Heart left ventricle (tissue), 16 donors: Measurements from ENCODE around the gene P3H1. TPM values are rescaled to one million over a fixed set of nuclear protein-coding genes. Genes with fewer than 3 reads are reported as not detected.

Experiments
- ATAC-seq, 4 donors: fragments of 200-7000 bp; cut with Tn5 transposase; one replicate each; pipeline ENCODE4 v1.9.1; 2020 to 2022; ENCODE audit warnings: moderate library complexity in 4 of 4, mild to moderate bottlenecking in 3 of 4, moderate number of reproducible peaks in 1 of 4
- DNase-seq, 5 donors: peaks; one replicate each; pipeline ENCODE4 v3.0.0-alpha.2; 2020
- H3K27ac ChIP-seq, 12 donors: fragments of 200-600 bp; sonication (generic) in 4 of 12; one replicate each; pipeline versions ENCODE4 v1.5.0 to v1.8.0; 2016 to 2022; ENCODE audit warnings: mild to moderate bottlenecking in 2 of 12
- H3K27me3 ChIP-seq, 9 donors: fragments of 200-600 bp; sonication (generic) in 2 of 9; one replicate each; pipeline versions ENCODE4 v1.5.1 to v1.8.0; 2016 to 2022; ENCODE audit warnings: mild to moderate bottlenecking in 3 of 9
- H3K36me3 ChIP-seq, 9 donors: fragments of 200-600 bp; sonication (generic) in 2 of 9; one replicate each; pipeline versions ENCODE4 v1.5.0 to v1.8.0; 2018 to 2022; ENCODE audit warnings: mild to moderate bottlenecking in 2 of 9
- H3K4me1 ChIP-seq, 12 donors: fragments of 200-600 bp; sonication (generic) in 4 of 12; one replicate each; pipeline versions ENCODE4 v1.5.0 to v1.8.0; 2016 to 2022; ENCODE audit warnings: mild to moderate bottlenecking in 3 of 12
- H3K4me3 ChIP-seq, 12 donors: fragments of 200-600 bp; sonication (generic) in 4 of 12; one replicate each; pipeline versions ENCODE4 v1.5.0 to v1.8.0; 2017 to 2022; ENCODE audit warnings: mild to moderate bottlenecking in 9 of 12, moderate library complexity in 4 of 12
- H3K9me3 ChIP-seq, 12 donors: fragments of 200-600 bp; sonication (generic) in 4 of 12; one replicate each; pipeline versions ENCODE4 v1.5.0 to v1.8.0; 2016 to 2022; ENCODE audit warnings: mild to moderate bottlenecking in 1 of 12
- CTCF ChIP-seq, 12 donors: fragments of 200-600 bp; sonication (generic) in 4 of 12; IDR thresholded peaks; one replicate each; pipeline versions ENCODE4 v1.5.0 to v1.8.0; 2018 to 2022; ENCODE audit warnings: antibody characterized with exemption in 12 of 12, mild to moderate bottlenecking in 5 of 12
- POLR2A ChIP-seq, 2 donors: fragments of 450-650 bp; IDR thresholded peaks; one replicate each; pipeline ENCODE4 v1.6.1; 2017; ENCODE audit warnings: antibody characterized with exemption in 2 of 2, mild to moderate bottlenecking in 2 of 2, moderate library complexity in 2 of 2
- WGBS, 4 donors: extraction: QIAGEN DNeasy Blood & Tissue Kit in 2 of 4; methylation state at CpG; one replicate each; pipeline versions ENCODE4 v1.1.5 to v1.1.7; 2013 to 2018; 5-methylcytosine and 5-hydroxymethylcytosine counted together
- intact Hi-C, 10 donors: fragments of 100-400 bp; cut with DNase I; formaldehyde crosslinking; loops; one replicate each; pipeline versions ENCODE4 v1.11.1 to v1.14.2; 2022
- polyA plus RNA-seq, 2 donors: library from polyadenylated mRNA; stranded (reverse); fragments of 200-250 nt; gene quantifications; one replicate each; pipeline ENCODE4 v1.2.3, GENCODE V29; 2013
- total RNA-seq, 9 donors: library from RNA; depleted of rRNA in 2 of 9; stranded (reverse); fragments of >200 nt in 2 of 9; fragmentation: NEBNext Ultra II Directional in 3 of 9; extraction: Animal tissue kit (Norgen Biotek cat#: 25700) in 3 of 9; gene quantifications; one replicate each; pipeline versions ENCODE4 v1.1.0 to v1.2.4, GENCODE V29; 2016 to 2023
- donor health status: ischemic (EF 13 %, LVEDD 7.1; RV severe dilation, severe dysfunction).
- donor health status: healthy with polysubstance abuse.
- donor health status: DM: no; HTN: yes; CAD: no.
- donor health status: DM: no; HTN: no; CAD: no.
- donor health status: ischemic (EF 25% LVEDD 6.9; RV normal size, moderate dysfunction).
- donor health status: ischemic (EF 25% LVEDD 5.7; RV mildly dilated, moderate dysfunction).
- donor health status: healthy.
- donor health status: DM: yes; HTN: yes; CAD: no.
- donor health status: ischemic (EF 35%, LVEDD 5.7; RV mildly dilated, moderate dysfunction).
- donor health status: nonischemic (EF 11% LVEDD 7.7; RV severe dilation, severe dysfunction).
- donor health status: DM: yes; HTN: yes; CAD: no.
- donor health status: PGD.
- donor health status: ischemic (EF 29% LVEDD 5.4; RV normal size, mild dysfunction).
- donor health status: nonischemic (EF 23%, LVEDD 6.1; RV moderate dilation, normal function).

P3H1 gene
- total and polyA plus RNA-seq, 11 donors, result 6.9 to 27.9 (median 10.7) TPM

- peak in 2 of 4 donors; percentile 45 to 51 for ATAC-seq
Observed at GRCh38 chr1:42786097-42786496, 19.3 kb upstream of the P3H1 start.

GRCh38 chr1:42784946-42785693, 18.3 kb upstream of the P3H1 start, which contains the start of gene TMEM269:
TMEM269 (plus strand) TSS chr1:42784991; CDS start chr1:42789894, 4,903 bp downstream.
- peak in 3 of 5 donors; percentile 40 to 66 (median 51) for DNase-seq
- no peaks in the 10 kb centered on the region for H3K9me3 ChIP-seq
- peaks cover 0 to 28% (median 18%) of the 10 kb centered on the region in 9 donors for H3K36me3 ChIP-seq
- TF ChIP-seq CTCF (IDR thresholded peaks at IDR 0.05) (no peak), POLR2A (IDR thresholded peaks at IDR 0.05) (no peak)
- H3K4me3 ChIP-seq, result peak within 1 kb of the TSS in 11 of 12 donors; percentile 19 to 59 (median 50)
- ATAC-seq, result peak; percentile 17 to 47 (median 42)
- H3K27me3 ChIP-seq, result no peaks in the 10 kb centered on the region
- H3K4me1 ChIP-seq, result peaks cover 0 to 19% (median 8%) of the 10 kb centered on the region in 12 donors
- intact Hi-C loops, result loop anchor here in 1 of 10 donors (10.0 kb wide), 1 partner anchor 120 kb away; no protein-coding TSS in a partner anchor
- 10 to 16% (median 13%) methylated on average over 32 to 54 of the region's 54 CpGs for WGBS, 4 donors
- H3K27ac ChIP-seq, result no peak within 1 kb of the TSS

More at GRCh38 chr1:42786097-42786496, 19.3 kb upstream of the P3H1 start:
- intact Hi-C loops, result loop anchor here in 1 of 10 donors (10.0 kb wide), 1 partner anchor 119 kb away; no protein-coding TSS in a partner anchor
- Histone ChIP-seq H3K27me3 (no peaks in the 10 kb centered on the region), H3K4me1 (peaks cover 0 to 19% (median 8%) of the 10 kb centered on the region in 12 donors), H3K27ac (no peak overlapping the region), H3K36me3 (peaks cover 0 to 20% (median 10%) of the 10 kb centered on the region in 9 donors), H3K4me3 (no peak overlapping the region), H3K9me3 (no peaks in the 10 kb centered on the region)
- WGBS, 4 donors, result 61 to 79% (median 73%) methylated on average over 5 of the region's 5 CpGs
- TF ChIP-seq POLR2A (IDR thresholded peaks at IDR 0.05), result no peak
- no peak for TF ChIP-seq CTCF (IDR thresholded peaks at IDR 0.05)
- DNase-seq, result no peak

DNA sequence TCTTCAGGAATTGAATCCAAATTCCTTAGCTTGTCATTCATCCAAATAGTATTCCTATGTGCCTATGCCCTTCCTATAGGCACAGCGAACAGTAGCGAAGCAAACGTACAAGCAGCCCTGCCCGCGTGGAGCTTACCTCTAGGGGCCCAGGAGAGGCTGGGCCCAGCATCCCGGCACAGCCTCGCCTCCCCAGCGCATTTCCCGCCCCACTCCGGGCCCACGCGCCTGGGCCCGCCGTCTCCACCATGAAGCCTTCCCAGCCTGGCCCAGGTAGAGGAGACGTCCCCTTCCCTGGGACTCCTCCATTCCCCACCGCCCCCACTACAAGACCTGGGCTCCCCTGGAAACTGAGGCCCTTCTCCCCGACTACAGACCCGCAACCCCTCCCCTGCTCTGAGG, 17.7 kb upstream of the P3H1 start:
- 78 to 86% (median 82%) methylated on average over 11 to 18 of the region's 18 CpGs for WGBS, 4 donors
- intact Hi-C loops, result loop anchor here in 1 of 10 donors (10.0 kb wide), 1 partner anchor 120 kb away; no protein-coding TSS in a partner anchor
- Histone ChIP-seq H3K4me1 (peaks cover 0 to 19% (median 8%) of the 10 kb centered on the region in 12 donors), H3K27ac (no peak overlapping the region), H3K27me3 (no peaks in the 10 kb centered on the region), H3K4me3 (peak overlapping the region in 7 of 12 donors; percentile 45 to 59 (median 54)), H3K36me3 (peaks cover 0 to 34% (median 24%) of the 10 kb centered on the region in 9 donors), H3K9me3 (no peaks in the 10 kb centered on the region)
- ATAC-seq (peak in 1 of 4 donors; percentile 12), DNase-seq (no peak)
- TF ChIP-seq CTCF (IDR thresholded peaks at IDR 0.05) (no peak), POLR2A (IDR thresholded peaks at IDR 0.05) (no peak)

DNA sequence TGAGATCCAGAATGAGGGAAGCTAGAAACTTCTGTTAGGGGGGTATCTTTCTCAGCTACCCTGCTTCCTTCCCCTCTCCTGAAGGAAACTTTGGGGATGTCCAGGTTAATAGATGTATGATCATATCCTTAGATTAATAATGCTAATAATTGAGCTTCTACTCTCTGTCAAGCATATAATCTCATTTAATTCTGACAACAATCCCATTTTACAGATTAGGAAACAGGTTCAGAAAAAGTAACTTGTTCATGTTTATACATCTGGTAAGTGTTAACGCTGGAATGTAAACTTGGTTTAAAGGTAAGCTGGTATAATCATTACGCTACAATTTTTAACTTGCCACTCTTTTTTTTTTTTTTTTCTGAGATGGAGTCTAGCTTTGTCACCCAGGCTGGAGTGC, 16.3 kb upstream of the P3H1 start:
- ATAC-seq (no peak), DNase-seq (no peak)
- 98 to 99% (median 98%) methylated on average over 2 of the region's 2 CpGs for WGBS, 4 donors
- no peaks in the 10 kb centered on the region for H3K9me3 ChIP-seq
- TF ChIP-seq CTCF (IDR thresholded peaks at IDR 0.05), result no peak
- no peak for TF ChIP-seq POLR2A (IDR thresholded peaks at IDR 0.05)
- no peak overlapping the region for H3K27ac ChIP-seq
- peaks cover 0 to 40% (median 34%) of the 10 kb centered on the region in 9 donors for H3K36me3 ChIP-seq
- H3K27me3 ChIP-seq, result no peaks in the 10 kb centered on the region
- H3K4me1 ChIP-seq, result peaks cover 0 to 19% (median 8%) of the 10 kb centered on the region in 12 donors
- intact Hi-C loops, result loop anchor here in 1 of 10 donors (10.0 kb wide), 1 partner anchor 122 kb away; no protein-coding TSS in a partner anchor
- no peak overlapping the region for H3K4me3 ChIP-seq
